Measurements from ENCODE around the gene ZNF445.

The ZNF445 gene

GRCh38 chr3:44516230-44516629, 38.8 kb upstream of the ZNF445 start:
- Histone ChIP-seq H3K27ac (no peak overlapping the region), H3K36me3 (no peaks in the 10 kb centered on the region), H3K4me3 (no peak overlapping the region), H3K4me1 (peaks cover 0 to 1% (median 0%) of the 10 kb centered on the region in 4 donors), H3K9me3 (no peaks in the 10 kb centered on the region), H3K27me3 (peaks cover 0 to 7% of the 10 kb centered on the region in 2 donors)
- intact Hi-C loops (cut with DNase I; ENCODE audit: low total_unique reads), result loop anchor here (10.0 kb wide), 1 partner anchor 181 kb away; the partner anchor contains the start of gene TCAIM
- TF ChIP-seq CTCF (IDR thresholded peaks at IDR 0.05), result no peak
- DNase-seq, result no peak

DNA sequence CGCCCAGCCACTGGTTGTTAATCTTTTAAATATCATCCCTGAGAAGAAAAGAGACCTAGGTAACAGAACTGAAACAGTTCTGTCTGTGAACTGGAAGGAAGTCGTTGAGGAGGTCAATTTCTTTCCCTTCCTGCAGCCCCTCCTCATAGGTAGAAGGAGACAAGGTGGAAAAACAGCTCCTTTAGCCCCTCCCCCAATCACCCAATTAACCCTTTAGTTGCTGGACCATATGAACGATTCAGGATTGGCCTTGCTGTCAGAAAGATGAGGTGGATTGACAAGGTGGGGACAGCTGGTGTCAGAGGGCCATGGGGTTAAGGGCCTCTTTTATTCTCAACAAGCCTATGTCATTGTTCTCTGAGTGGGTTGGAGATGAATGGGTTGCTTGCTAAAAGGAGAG, 36.0 kb upstream of the ZNF445 start:
- intact Hi-C loops (cut with DNase I; ENCODE audit: low total_unique reads), result loop anchor here (10.0 kb wide), 1 partner anchor 179 kb away; the partner anchor contains the start of gene TCAIM
- H3K9me3 ChIP-seq, result no peaks in the 10 kb centered on the region
- TF ChIP-seq CTCF (IDR thresholded peaks at IDR 0.05), result no peak
- peaks cover 0 to 3% of the 10 kb centered on the region in 2 donors for H3K27me3 ChIP-seq
- no peak overlapping the region for H3K27ac ChIP-seq
- no peak overlapping the region for H3K4me3 ChIP-seq
- H3K36me3 ChIP-seq, result no peaks in the 10 kb centered on the region
- peaks cover 0 to 15% (median 10%) of the 10 kb centered on the region in 4 donors for H3K4me1 ChIP-seq
- no peak for DNase-seq

GRCh38 chr3:44511238-44511566, 33.7 kb upstream of the ZNF445 start:
- Histone ChIP-seq H3K9me3 (no peaks in the 10 kb centered on the region), H3K36me3 (peaks cover 0 to 6% (median 0%) of the 10 kb centered on the region in 3 donors), H3K4me3 (peak overlapping the region; percentile 64 to 95), H3K4me1 (peaks cover 0 to 24% (median 14%) of the 10 kb centered on the region in 4 donors), H3K27me3 (no peaks in the 10 kb centered on the region), H3K27ac (peak overlapping the region; percentile 81 to 98)
- DNase-seq, result no peak
- TF ChIP-seq CTCF (IDR thresholded peaks at IDR 0.05), result no peak
- intact Hi-C loops (cut with DNase I; ENCODE audit: low total_unique reads), result loop anchor here (10.0 kb wide), 1 partner anchor 176 kb away; the partner anchor contains the start of gene TCAIM

GRCh38 chr3:44510000-44510368, 32.5 kb upstream of the ZNF445 start:
- no peaks in the 10 kb centered on the region for H3K27me3 ChIP-seq
- H3K9me3 ChIP-seq, result no peaks in the 10 kb centered on the region
- no peak for TF ChIP-seq CTCF (IDR thresholded peaks at IDR 0.05)
- DNase-seq, result no peak
- peak overlapping the region; percentile 64 to 95 for H3K4me3 ChIP-seq
- intact Hi-C loops (cut with DNase I; ENCODE audit: low total_unique reads), result loop anchor here (10.0 kb wide), 1 partner anchor 175 kb away; the partner anchor contains the start of gene TCAIM
- H3K27ac ChIP-seq, result peak overlapping the region; percentile 81 to 98
- H3K4me1 ChIP-seq, result peaks cover 0 to 24% (median 14%) of the 10 kb centered on the region in 4 donors
- peaks cover 0 to 6% (median 0%) of the 10 kb centered on the region in 3 donors for H3K36me3 ChIP-seq

DNA sequence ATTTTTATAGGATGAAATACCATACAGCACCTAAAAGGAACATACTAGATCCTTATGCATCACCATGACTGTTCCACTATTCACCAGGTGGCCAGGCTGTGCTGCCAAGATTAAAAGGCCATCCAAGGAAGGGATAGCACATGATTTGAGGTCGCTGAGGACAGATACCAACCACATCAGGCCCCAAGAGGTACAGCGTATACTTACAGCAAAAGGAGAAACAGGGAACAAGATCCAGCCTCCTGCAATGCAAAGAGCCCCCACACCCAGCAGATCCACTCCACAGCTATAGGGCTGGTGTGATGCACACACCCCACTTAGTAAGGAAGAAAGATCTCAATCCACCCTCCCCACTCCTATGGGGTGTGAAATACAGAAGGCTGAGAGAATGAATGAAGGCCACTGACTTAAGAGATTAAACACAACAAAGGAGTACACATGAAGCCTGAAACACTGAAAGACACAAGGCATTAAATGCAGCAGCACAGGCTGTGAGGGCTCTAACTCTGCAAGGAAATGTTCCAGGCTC, 32.0 kb upstream of the ZNF445 start:
- peak overlapping the region; percentile 64 to 95 for H3K4me3 ChIP-seq
- no peak for DNase-seq
- intact Hi-C loops (cut with DNase I; ENCODE audit: low total_unique reads), result no loop called here
- H3K4me1 ChIP-seq, result peaks cover 0 to 24% (median 14%) of the 10 kb centered on the region in 4 donors
- peak overlapping the region; percentile 81 to 98 for H3K27ac ChIP-seq
- H3K36me3 ChIP-seq, result peaks cover 0 to 6% (median 0%) of the 10 kb centered on the region in 3 donors
- H3K9me3 ChIP-seq, result no peaks in the 10 kb centered on the region
- no peak for TF ChIP-seq CTCF (IDR thresholded peaks at IDR 0.05)
- H3K27me3 ChIP-seq, result no peaks in the 10 kb centered on the region

All from tibial artery (tissue), 4 donors.